SH-SY5Y (cell line): ENCODE data around the gene RS1.

Experiments
- GATA2 ChIP-seq: IDR thresholded peaks from 2 replicates; pipeline ENCODE4 v1.6.1; 2011; ENCODE audit warnings: mild to moderate bottlenecking, low read depth, low read length
- GATA3 ChIP-seq: IDR thresholded peaks from 2 replicates; pipeline ENCODE4 v1.6.1; 2011; ENCODE audit warnings: low read depth, mild to moderate bottlenecking, low read length, moderate library complexity

GRCh38 chrX:18649498-18649951, 22.4 kb downstream of the RS1 start:
- TF ChIP-seq GATA2 (no peak), GATA3 (no peak)
